T-helper 2 cell treated with Interferon-gamma antibody and Interleukin-4, amounts not matched to agents 5 μg/mL and 100 μg/mL, for 36 hours (primary cell): Measurements from ENCODE around the gene GEMIN5.
"Not testable (repeated sequence)": the region's sequence is repeated elsewhere in the genome, so short reads cannot be mapped to it uniquely, and the experiment has no call there.

Experiments used
- DNase-seq: peaks from one replicate; pipeline ENCODE4 v3.0.0; 2021; ENCODE audit warnings: low spot score
- H3K27ac Mint-ChIP-seq: one replicate; pipeline ENCODE4 v1.8.0; 2021; ENCODE audit warnings: mild to moderate bottlenecking, mixed read lengths
- H3K27me3 Mint-ChIP-seq: one replicate; pipeline ENCODE4 v1.8.0; 2021; ENCODE audit warnings: low read depth, mixed read lengths
- H3K36me3 Mint-ChIP-seq: one replicate; pipeline ENCODE4 v1.8.0; 2021; ENCODE audit warnings: low read depth, mixed read lengths
- H3K4me1 Mint-ChIP-seq: one replicate; pipeline ENCODE4 v1.8.0; 2021; ENCODE audit warnings: low read depth, mixed read lengths
- H3K4me3 Mint-ChIP-seq: one replicate; pipeline ENCODE4 v1.8.0; 2022; ENCODE audit warnings: mild to moderate bottlenecking, moderate library complexity, mixed read lengths
- H3K9me3 Mint-ChIP-seq: one replicate; pipeline ENCODE4 v1.8.0; 2021; ENCODE audit warnings: mixed read lengths

Gene GEMIN5

GRCh38 chr5:154962494-154962893, 24.5 kb upstream of the GEMIN5 start:
- no peaks in the 10 kb centered on the region for H3K9me3 Mint-ChIP-seq
- peaks cover 4% of the 10 kb centered on the region for H3K4me1 Mint-ChIP-seq
- peaks cover 25% of the 10 kb centered on the region for H3K36me3 Mint-ChIP-seq
- no peaks in the 10 kb centered on the region for H3K27me3 Mint-ChIP-seq
- H3K4me3 Mint-ChIP-seq = no peak overlapping the region
- DNase-seq = no peak
- no peak overlapping the region for H3K27ac Mint-ChIP-seq

GRCh38 chr5:154956712-154957111, 18.7 kb upstream of the GEMIN5 start:
- H3K27ac Mint-ChIP-seq = no peak overlapping the region
- H3K36me3 Mint-ChIP-seq = peaks cover 23% of the 10 kb centered on the region
- H3K4me1 Mint-ChIP-seq = no peaks in the 10 kb centered on the region
- H3K27me3 Mint-ChIP-seq = no peaks in the 10 kb centered on the region
- no peaks in the 10 kb centered on the region for H3K9me3 Mint-ChIP-seq
- no peak overlapping the region for H3K4me3 Mint-ChIP-seq
- DNase-seq = no peak

- no peaks in the 10 kb centered on the region for H3K9me3 Mint-ChIP-seq
- no peaks in the 10 kb centered on the region for H3K27me3 Mint-ChIP-seq
- H3K4me1 Mint-ChIP-seq = peaks cover 6% of the 10 kb centered on the region
- H3K4me3 Mint-ChIP-seq = no peak overlapping the region
- DNase-seq = no peak
- no peak overlapping the region for H3K27ac Mint-ChIP-seq
- H3K36me3 Mint-ChIP-seq = peaks cover 9% of the 10 kb centered on the region
Observed at GRCh38 chr5:154949781-154950180, 11.8 kb upstream of the GEMIN5 start.

GRCh38 chr5:154948313-154948712, 10.3 kb upstream of the GEMIN5 start:
- DNase-seq = no peak
- Mint-ChIP-seq H3K4me3 (no peak overlapping the region), H3K4me1 (peaks cover 6% of the 10 kb centered on the region), H3K9me3 (no peaks in the 10 kb centered on the region), H3K27me3 (no peaks in the 10 kb centered on the region), H3K27ac (no peak overlapping the region), H3K36me3 (peaks cover 7% of the 10 kb centered on the region)

GRCh38 chr5:154947778-154948177, 9.8 kb upstream of the GEMIN5 start:
- no peak for DNase-seq
- H3K27me3 Mint-ChIP-seq = no peaks in the 10 kb centered on the region
- no peak overlapping the region for H3K27ac Mint-ChIP-seq
- no peaks in the 10 kb centered on the region for H3K9me3 Mint-ChIP-seq
- peaks cover 8% of the 10 kb centered on the region for H3K4me1 Mint-ChIP-seq
- H3K4me3 Mint-ChIP-seq = no peak overlapping the region
- H3K36me3 Mint-ChIP-seq = peaks cover 7% of the 10 kb centered on the region

GRCh38 chr5:154945695-154946301, 7.8 kb upstream of the GEMIN5 start:
- Mint-ChIP-seq H3K9me3 (no peaks in the 10 kb centered on the region), H3K27me3 (no peaks in the 10 kb centered on the region), H3K4me1 (peaks cover 16% of the 10 kb centered on the region), H3K36me3 (peaks cover 3% of the 10 kb centered on the region), H3K4me3 (no peak overlapping the region), H3K27ac (no peak overlapping the region)
- DNase-seq = no peak

- DNase-seq = no peak
- no peak overlapping the region for H3K27ac Mint-ChIP-seq
- no peak overlapping the region for H3K4me3 Mint-ChIP-seq
- peaks cover 3% of the 10 kb centered on the region for H3K36me3 Mint-ChIP-seq
- H3K4me1 Mint-ChIP-seq = peaks cover 19% of the 10 kb centered on the region
- no peaks in the 10 kb centered on the region for H3K9me3 Mint-ChIP-seq
- no peaks in the 10 kb centered on the region for H3K27me3 Mint-ChIP-seq
Observed at GRCh38 chr5:154944716-154945115, 6.7 kb upstream of the GEMIN5 start.

- Mint-ChIP-seq H3K4me3 (no peak overlapping the region), H3K9me3 (no peaks in the 10 kb centered on the region), H3K27ac (no peak overlapping the region), H3K36me3 (peaks cover 3% of the 10 kb centered on the region), H3K4me1 (peaks cover 22% of the 10 kb centered on the region), H3K27me3 (no peaks in the 10 kb centered on the region)
- DNase-seq = no peak
Observed at GRCh38 chr5:154943527-154943926, 5.5 kb upstream of the GEMIN5 start.

- H3K27ac Mint-ChIP-seq = peak within 1 kb of the TSS; percentile 98
- no peaks in the 10 kb centered on the region for H3K27me3 Mint-ChIP-seq
- no peaks in the 10 kb centered on the region for H3K9me3 Mint-ChIP-seq
- peak within 1 kb of the TSS; percentile 98 for H3K4me3 Mint-ChIP-seq
- no peaks in the 10 kb centered on the region for H3K36me3 Mint-ChIP-seq
- DNase-seq = peak; percentile 94
- peaks cover 28% of the 10 kb centered on the region for H3K4me1 Mint-ChIP-seq
Observed at GRCh38 chr5:154940772-154941620, 3.0 kb upstream of the GEMIN5 start, which contains the start of gene MRPL22. Gene MRPL22 (plus strand): TSS chr5:154941073. CDS start chr5:154941111, 38 bp downstream.

- H3K27ac Mint-ChIP-seq = peak overlapping the region; percentile 98
- no peak for DNase-seq
- peaks cover 2% of the 10 kb centered on the region for H3K36me3 Mint-ChIP-seq
- peak overlapping the region; percentile 98 for H3K4me3 Mint-ChIP-seq
- H3K27me3 Mint-ChIP-seq = no peaks in the 10 kb centered on the region
- peaks cover 29% of the 10 kb centered on the region for H3K4me1 Mint-ChIP-seq
- H3K9me3 Mint-ChIP-seq = no peaks in the 10 kb centered on the region
Observed at GRCh38 chr5:154940375-154940771, 2.4 kb upstream of the GEMIN5 start.

GRCh38 chr5:154939387-154939786, 1.4 kb upstream of the GEMIN5 start:
- Mint-ChIP-seq H3K36me3 (peaks cover 11% of the 10 kb centered on the region), H3K4me3 (peak overlapping the region; percentile 58), H3K4me1 (peaks cover 38% of the 10 kb centered on the region)
- H3K9me3 Mint-ChIP-seq, H3K27ac Mint-ChIP-seq, DNase-seq, H3K27me3 Mint-ChIP-seq: not testable (repeated sequence)

GRCh38 chr5:154937186-154937717, 759 bp downstream of the GEMIN5 start:
- Mint-ChIP-seq H3K27ac (peak overlapping the region; percentile 88), H3K36me3 (peaks cover 15% of the 10 kb centered on the region), H3K9me3 (no peaks in the 10 kb centered on the region), H3K4me1 (peaks cover 33% of the 10 kb centered on the region), H3K27me3 (no peaks in the 10 kb centered on the region), H3K4me3 (peak overlapping the region; percentile 95)
- DNase-seq = no peak

- H3K36me3 Mint-ChIP-seq = peaks cover 29% of the 10 kb centered on the region
- H3K4me3 Mint-ChIP-seq = no peak overlapping the region
- H3K4me1 Mint-ChIP-seq = peaks cover 27% of the 10 kb centered on the region
- no peaks in the 10 kb centered on the region for H3K9me3 Mint-ChIP-seq
- no peak for DNase-seq
- no peak overlapping the region for H3K27ac Mint-ChIP-seq
- no peaks in the 10 kb centered on the region for H3K27me3 Mint-ChIP-seq
Observed at GRCh38 chr5:154934881-154935280, 3.1 kb downstream of the GEMIN5 start.

GRCh38 chr5:154933537-154933936, 4.5 kb downstream of the GEMIN5 start:
- H3K27ac Mint-ChIP-seq = peak overlapping the region; percentile 9
- no peaks in the 10 kb centered on the region for H3K27me3 Mint-ChIP-seq
- peaks cover 30% of the 10 kb centered on the region for H3K36me3 Mint-ChIP-seq

More at GRCh38 chr5:154933537-154933936, 4.5 kb downstream of the GEMIN5 start:
- H3K4me1 Mint-ChIP-seq = peaks cover 23% of the 10 kb centered on the region
- H3K9me3 Mint-ChIP-seq = no peaks in the 10 kb centered on the region
- no peak overlapping the region for H3K4me3 Mint-ChIP-seq
- DNase-seq = no peak
